NT2/D1 (cell line): Measurements from ENCODE around the gene TRAK1.

ENCODE experiments used
- DNase-seq: peaks from one replicate; pipeline ENCODE4 v3.0.0-alpha.2; 2011; ENCODE audit warnings: low read depth, low spot score
- H3K27me3 ChIP-seq: 2 replicates; pipeline ENCODE4 v1.6.0; 2011; ENCODE audit warnings: mild to moderate bottlenecking; ENCODE audit not compliant: insufficient read length, insufficient read depth
- H3K36me3 ChIP-seq: 2 replicates; pipeline ENCODE4 v1.6.1; 2011; ENCODE audit warnings: mild to moderate bottlenecking, low read length, mixed read lengths; ENCODE audit not compliant: insufficient read depth, insufficient read length
- H3K4me1 ChIP-seq: 2 replicates; pipeline ENCODE4 v1.5.1; 2011; ENCODE audit not compliant: insufficient read depth, insufficient read length
- H3K4me3 ChIP-seq: 2 replicates; pipeline ENCODE4 v1.5.1; 2011; ENCODE audit warnings: low read depth; ENCODE audit not compliant: insufficient read length
- H3K9ac ChIP-seq: 2 replicates; pipeline ENCODE4 v1.6.0; 2011; ENCODE audit warnings: low read depth; ENCODE audit not compliant: insufficient read length
- H3K9me3 ChIP-seq: 2 replicates; pipeline ENCODE4 v1.5.1; 2011; ENCODE audit warnings: mild to moderate bottlenecking, low read length; ENCODE audit not compliant: insufficient read depth
- SUZ12 ChIP-seq: IDR thresholded peaks from 2 replicates; pipeline ENCODE4 v1.6.1; 2011; ENCODE audit not compliant: insufficient read length, insufficient read depth; ENCODE audit errors: extremely low read depth
- YY1 ChIP-seq: IDR thresholded peaks from 2 replicates; pipeline ENCODE4 v1.6.1; 2011; ENCODE audit not compliant: insufficient read length, insufficient read depth
- ZNF274 ChIP-seq: IDR thresholded peaks from 2 replicates; pipeline ENCODE4 v1.6.1; 2011; ENCODE audit warnings: mild to moderate bottlenecking, low read depth, low read length

TRAK1 gene

DNA sequence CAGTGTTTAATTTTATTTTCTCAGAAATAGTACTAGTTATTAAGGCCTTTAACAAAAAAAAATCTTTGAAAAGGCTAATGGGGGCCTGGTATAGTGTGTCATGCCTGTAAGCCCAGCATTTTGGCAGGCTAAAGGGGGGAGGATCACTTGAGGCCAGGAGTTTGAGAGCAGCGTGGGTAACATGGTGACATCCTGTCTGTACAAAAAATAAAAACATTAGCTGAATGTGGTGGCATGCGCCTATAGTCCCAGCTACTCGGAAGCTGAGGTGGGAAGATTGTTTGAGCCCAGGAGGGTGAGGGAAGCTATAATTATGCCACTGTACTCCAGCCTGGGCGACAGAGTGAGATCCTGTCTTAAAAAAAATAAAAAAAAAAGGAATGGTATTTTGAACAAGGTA is 61.9 kb downstream of the TRAK1 start:
- Histone ChIP-seq H3K36me3 (no peaks in the 10 kb centered on the region), H3K27me3 (no peaks in the 10 kb centered on the region), H3K4me1 (peaks cover 3% of the 10 kb centered on the region), H3K4me3 (no peak overlapping the region), H3K9me3 (no peaks in the 10 kb centered on the region), H3K9ac (no peak overlapping the region)
- no peak for DNase-seq
- TF ChIP-seq ZNF274 (no peak), SUZ12 (no peak), YY1 (no peak)

DNA sequence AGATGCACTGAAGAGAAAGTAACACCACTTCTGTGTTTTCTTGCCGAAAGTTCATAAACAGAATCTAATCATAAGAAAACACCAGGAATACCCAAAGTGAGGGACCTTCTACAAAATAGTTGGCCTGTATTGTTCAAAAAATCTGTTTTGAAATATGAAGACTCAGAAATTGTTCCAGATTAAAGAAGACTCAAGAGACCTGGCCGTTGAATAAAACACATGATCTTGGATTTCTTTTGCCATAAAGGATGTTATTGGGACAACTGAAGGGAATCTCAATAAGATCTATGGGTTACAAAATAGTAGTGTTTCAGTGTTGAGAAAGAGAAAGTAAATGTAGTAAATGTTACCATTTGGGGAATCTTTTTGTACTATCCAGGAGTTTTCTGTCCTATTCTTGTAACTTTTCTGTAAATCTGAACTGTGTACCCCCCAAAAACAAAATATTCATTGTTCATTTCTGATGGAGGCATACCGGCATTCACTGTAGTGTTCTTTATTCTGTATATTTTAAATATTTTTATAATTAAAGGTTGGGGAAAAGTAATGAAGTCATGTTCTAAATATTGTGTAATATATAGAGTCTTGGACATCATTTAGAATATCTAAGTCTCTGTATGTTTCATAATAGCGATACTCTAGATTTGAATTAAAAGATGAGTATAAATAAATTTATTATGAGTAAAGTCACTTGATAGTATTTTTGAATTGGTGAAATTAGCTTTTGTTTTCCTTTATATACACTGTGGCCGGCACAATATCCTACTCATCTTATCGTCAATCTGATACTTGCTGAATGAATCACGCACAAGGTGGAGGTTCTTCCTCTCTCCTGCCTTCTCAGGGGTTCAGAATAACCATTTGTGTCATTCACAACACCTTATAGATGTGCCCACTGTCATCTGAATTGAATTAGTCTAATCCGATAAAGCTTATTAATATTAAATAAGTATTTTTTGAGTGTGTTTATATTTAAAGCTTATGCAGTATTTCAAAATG is 66.7 kb downstream of the TRAK1 start:
- no peaks in the 10 kb centered on the region for H3K27me3 ChIP-seq
- DNase-seq: no peak
- no peaks in the 10 kb centered on the region for H3K36me3 ChIP-seq
- H3K9me3 ChIP-seq: no peaks in the 10 kb centered on the region
- no peak overlapping the region for H3K4me3 ChIP-seq
- no peak overlapping the region for H3K9ac ChIP-seq
- TF ChIP-seq SUZ12 (no peak), ZNF274 (no peak), YY1 (no peak)
- no peaks in the 10 kb centered on the region for H3K4me1 ChIP-seq

DNA sequence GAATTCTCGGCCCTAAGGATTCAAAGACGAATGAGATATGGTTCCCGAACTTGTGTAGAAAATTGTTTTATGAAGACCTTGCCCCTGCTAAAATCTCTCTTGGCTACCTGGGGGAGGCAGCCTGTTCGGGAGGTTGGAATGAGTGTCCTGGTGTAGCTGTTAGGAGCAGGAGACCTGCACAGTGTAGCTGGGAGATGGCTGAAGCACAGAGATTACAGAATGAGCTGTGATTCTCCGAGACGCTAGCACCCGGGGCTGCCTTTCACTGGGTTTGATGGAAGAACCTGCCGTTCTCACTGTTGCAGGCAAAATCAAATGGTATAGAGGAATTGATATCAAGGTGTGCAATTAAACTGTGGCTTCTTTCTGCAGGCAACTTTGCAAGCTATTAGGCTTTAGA is 68.0 kb downstream of the TRAK1 start:
- Histone ChIP-seq H3K9ac (no peak overlapping the region), H3K4me3 (no peak overlapping the region), H3K4me1 (no peaks in the 10 kb centered on the region), H3K27me3 (no peaks in the 10 kb centered on the region), H3K9me3 (no peaks in the 10 kb centered on the region), H3K36me3 (no peaks in the 10 kb centered on the region)
- no peak for DNase-seq
- TF ChIP-seq SUZ12: no peak
- no peak for TF ChIP-seq YY1
- no peak for TF ChIP-seq ZNF274

DNA sequence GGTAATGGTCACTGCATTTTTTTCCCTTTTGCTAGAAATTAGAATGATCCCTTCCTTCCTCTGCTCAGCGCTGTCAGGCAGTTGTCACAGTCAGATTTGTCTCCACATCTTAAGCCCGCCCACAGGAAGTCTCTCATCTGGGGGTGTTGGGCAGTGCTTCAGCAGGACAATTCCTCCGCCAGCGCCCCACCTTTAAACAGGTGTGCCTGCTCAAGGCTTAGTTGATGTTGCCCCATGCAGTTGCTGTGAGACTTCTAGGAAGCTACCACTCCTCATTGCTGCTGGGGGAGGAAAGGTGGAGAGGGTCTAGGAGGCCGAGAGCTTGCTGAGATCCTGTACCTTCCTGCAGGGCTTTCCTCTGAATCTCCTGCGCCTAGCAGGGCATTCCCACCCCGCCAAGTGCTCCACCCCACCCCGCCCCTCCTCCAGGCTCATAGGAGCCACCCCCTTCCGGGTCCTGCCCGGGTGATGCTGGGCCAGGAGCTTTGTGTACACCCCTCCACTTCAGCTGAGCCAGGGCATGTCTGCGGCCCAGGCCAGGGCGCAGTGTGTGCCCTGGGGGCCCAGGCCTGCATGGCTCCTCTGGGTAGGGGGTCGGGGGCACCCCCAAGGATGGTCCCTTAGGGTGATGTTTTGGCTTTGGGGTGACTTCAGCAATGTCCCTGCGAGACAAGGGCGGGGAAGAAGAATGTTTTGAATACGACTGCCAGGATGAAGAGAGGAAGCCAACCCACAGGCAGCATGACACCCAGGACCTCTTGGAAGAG is 68.7 kb downstream of the TRAK1 start:
- TF ChIP-seq ZNF274 (no peak), SUZ12 (no peak), YY1 (no peak)
- Histone ChIP-seq H3K36me3 (no peaks in the 10 kb centered on the region), H3K4me1 (no peaks in the 10 kb centered on the region), H3K4me3 (peak overlapping the region; percentile 31), H3K9ac (peak overlapping the region; percentile 44), H3K9me3 (no peaks in the 10 kb centered on the region), H3K27me3 (no peaks in the 10 kb centered on the region)
- DNase-seq: peak; percentile 87

DNA sequence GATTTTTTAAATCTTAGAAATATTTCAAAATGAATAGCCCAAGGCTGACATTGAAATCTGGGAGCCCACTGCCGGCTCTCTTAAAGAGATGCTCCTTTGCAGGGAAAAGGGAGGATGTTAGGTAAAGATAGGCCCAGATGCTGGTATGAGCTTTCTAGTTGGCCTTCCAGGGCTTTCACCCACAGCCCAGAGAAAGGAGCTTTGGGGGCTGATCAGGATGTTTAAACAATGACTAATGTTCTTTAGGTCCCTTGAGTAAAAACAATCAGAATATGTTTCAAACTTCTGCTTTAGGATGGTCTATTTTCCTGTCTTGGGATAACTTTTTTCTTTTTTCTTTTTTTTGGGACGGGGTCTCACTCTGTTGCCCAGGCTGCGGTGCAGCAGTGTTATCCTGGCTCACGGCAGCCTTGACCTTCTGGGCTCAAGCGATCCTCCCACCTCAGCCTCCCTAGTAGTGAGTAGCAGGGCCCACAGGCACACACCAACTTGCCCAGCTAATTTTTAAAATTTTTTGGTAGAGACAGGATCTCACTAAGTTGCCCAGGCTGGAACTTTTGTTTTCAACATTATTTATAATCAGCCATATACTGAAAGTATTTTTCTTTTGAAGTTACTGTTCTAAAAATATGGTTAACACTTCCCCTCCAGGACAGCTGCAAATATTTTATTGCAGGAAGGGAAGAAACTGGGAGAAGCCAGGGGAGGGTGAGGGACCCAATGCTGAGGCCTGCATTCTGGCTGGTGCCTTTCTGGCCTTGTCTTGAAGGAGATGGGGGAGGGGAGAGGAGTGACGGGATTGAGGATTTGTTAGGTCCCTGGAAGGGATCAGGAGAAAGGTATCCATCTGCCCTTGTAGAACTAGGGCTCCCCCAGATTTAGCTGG is 70.1 kb downstream of the TRAK1 start:
- Histone ChIP-seq H3K9ac (no peak overlapping the region), H3K4me1 (no peaks in the 10 kb centered on the region)

DNA sequence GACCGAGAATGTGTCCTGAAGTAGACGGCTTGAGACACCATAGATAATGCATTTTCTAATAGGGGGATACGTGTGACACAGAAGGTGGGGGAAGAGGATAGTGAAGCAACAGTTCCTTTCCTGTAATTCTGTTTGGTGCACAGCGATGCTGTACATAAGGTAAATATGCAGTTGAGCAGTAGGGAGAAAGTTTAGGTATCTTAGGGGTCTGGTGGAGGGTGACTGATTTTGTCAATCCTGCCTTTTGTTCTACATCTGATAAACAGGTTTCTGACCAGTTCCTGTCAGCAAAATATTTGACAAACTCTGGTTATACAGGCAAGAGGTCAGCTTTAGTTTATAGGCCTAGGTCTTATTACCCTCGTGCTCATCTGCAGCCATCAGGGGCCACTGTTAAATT is 71.3 kb downstream of the TRAK1 start:
- no peak overlapping the region for H3K9ac ChIP-seq

More for the DNA sequence above, 70.1 kb downstream of the TRAK1 start:
- TF ChIP-seq SUZ12 (no peak), YY1 (no peak), ZNF274 (no peak)
- no peaks in the 10 kb centered on the region for H3K27me3 ChIP-seq
- H3K36me3 ChIP-seq: no peaks in the 10 kb centered on the region
- DNase-seq: no peak
- H3K9me3 ChIP-seq: no peaks in the 10 kb centered on the region
- H3K4me3 ChIP-seq: no peak overlapping the region

More for the DNA sequence above, 71.3 kb downstream of the TRAK1 start:
- no peaks in the 10 kb centered on the region for H3K36me3 ChIP-seq
- no peaks in the 10 kb centered on the region for H3K4me1 ChIP-seq
- H3K27me3 ChIP-seq: no peaks in the 10 kb centered on the region
- no peak for DNase-seq
- no peak overlapping the region for H3K4me3 ChIP-seq
- H3K9me3 ChIP-seq: no peaks in the 10 kb centered on the region
- no peak for TF ChIP-seq SUZ12
- TF ChIP-seq YY1: no peak
- TF ChIP-seq ZNF274: no peak
